Activated CD8-positive, alpha-beta memory T cell treated with anti-CD3 and anti-CD28 coated beads for 24 hours (primary cell): Measurements from ENCODE around the gene MPZL2.
"Not testable (repeated sequence)": the region's sequence is repeated elsewhere in the genome, so short reads cannot be mapped to it uniquely, and the experiment has no call there.

Experiments used
- DNase-seq: peaks from one replicate; pipeline ENCODE4 v3.0.0-alpha.2; 2020

The MPZL2 gene

DNA sequence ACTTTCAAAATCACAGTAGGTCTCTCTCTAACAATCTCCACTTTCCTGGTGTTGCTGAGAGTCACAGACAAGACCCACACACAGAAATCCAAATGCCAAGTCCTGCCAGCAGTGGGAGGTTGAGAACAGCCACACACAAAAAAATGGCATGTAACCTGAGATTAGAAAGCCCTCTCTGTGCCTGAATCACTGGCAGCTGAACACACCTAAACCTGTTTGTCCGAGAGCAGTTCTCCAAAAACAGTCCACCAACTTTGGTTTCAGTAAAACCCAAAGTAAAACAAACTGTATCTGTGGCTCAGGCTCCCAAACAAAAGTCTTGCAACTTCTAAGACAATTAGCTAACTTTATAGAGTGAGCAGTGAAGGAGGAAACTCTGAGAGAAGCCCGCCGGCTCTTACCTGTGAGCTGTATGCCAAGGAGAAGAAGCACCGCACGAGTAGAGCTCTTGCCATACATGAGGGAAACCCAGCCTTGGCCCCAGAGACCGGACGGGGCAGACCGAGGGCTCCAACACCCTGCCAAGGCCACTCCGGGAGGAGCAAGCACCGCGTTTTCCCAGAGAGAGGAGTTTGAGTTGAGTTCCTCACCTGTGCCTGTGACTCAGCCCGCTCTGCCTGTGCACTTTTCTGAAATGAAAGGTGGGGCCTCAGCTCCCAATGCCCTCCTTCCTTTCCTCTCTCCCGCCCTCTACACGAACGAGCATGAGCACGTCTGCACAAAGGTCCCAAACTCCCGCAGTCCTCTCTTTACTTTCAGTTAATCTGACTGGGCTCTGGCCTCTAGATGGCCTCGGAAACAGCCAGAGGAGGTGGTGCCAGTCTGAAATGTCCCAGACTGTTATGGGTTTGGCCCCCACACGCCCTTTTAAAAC is at the start of gene MPZL2:
TSS of gene MPZL2 (minus strand) at position 603 of the 874 bp plus-strand sequence. CDS start at position 459, 144 bp downstream.
- peak; percentile 71 for DNase-seq

DNA sequence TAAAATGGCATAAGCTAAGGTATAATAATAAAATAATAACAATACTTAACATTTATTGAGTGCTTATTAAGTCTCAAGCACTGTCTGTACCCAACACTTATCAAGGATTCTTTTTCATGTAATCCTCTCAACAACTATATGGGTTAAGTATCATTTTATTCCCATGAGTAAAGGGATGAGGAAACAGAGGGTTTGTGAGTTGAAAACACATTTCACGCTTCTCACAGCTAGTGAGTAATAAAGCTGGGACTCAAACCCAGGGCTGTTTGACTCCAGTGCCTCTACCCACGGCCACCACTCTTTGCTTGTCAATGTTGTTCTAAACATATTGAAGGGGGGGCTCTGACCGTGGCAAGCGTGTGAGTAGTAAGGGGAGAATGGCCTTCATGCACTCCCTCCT is 49.1 kb upstream of the MPZL2 start:
- DNase-seq: no peak

DNA sequence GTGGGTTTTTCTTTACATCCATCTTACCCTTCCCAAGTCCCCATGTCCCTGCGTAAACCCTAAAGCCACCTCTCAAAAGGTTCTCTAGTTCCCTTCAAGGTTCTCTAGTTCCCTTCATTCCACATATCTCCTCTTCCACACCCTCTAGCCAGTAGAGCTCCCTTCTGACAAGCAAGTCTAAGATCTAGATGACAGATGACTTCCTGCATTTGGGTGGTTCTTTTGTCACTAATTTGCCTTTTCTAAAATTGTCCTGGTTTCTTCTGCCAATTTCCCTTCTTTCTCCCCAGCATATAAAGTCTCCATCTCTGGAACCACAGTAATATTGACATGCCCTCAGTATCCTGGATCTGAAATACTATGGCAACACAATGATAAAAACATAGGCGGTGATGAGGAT is 48.2 kb upstream of the MPZL2 start:
- no peak for DNase-seq

DNA sequence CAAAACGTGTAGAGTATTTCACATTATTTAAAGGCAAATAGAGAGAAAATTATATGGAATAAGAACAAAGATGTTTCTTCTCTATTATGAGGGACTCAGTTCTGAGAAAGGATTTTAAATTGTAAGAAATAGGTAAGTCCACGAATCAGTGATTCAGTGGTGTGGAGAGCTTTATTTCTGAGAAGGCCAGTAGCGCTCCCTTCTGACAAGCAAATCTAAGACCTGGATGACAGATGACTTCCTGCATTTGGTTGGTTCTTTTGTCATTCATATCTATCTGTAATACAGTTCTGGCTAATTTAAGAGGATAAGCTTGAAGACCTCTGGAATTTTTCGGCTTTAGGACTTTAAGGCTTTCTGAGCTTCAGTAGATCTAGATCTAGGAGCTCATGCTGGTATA is 47.4 kb upstream of the MPZL2 start:
- no peak for DNase-seq

DNA sequence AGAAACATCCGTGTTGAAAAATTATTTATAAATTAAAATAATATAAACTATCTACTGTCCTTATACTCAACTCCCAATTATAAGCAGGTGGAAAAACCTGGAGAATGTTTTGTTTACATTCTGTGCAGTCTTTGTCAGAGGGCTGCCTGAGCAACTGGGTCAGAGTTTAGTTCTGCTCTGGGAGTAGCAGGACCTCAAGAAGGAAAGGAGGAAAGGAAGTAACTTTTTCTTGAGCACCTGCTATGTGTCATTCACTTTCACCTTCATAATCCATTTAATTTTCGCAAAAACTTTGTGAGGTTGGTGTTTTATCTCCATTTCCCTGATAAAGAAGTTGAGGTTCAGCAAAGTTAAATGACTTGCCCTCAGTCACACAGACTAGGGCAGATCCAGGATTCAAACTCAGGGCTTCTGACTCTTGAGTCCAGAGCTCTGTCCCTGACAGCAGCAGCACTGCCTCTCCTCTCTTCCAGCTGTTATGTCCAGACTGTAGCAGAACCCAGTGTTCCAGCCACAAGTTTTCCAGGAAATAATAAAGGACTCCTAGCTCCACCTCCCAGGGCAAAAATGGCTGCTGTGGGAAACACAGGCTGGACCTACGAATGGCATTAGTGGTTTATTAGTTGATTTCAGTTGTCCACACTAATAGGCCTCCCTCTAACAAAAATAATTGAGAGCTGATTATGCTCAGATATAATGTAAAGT is 46.8 kb upstream of the MPZL2 start:
- DNase-seq: no peak

DNA sequence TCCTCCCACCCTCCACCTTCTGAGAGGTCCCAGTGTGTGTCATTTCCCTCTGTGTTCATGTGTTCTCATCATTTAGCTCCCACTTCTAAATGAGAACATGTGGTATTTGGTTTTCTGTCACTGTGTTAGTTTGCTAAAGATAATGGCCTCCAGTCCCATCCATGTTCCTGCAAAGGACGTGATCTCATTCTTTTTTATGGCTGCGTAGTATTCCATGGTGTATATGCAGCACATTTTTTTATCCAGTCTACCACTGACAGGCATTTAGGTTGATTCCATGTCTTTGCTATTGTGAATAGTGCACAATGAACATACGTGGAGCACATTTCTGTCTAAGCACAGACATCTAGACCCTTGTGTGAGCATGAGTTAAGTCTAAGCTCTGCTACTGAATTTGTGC is 46.2 kb upstream of the MPZL2 start:
- no peak for DNase-seq

DNA sequence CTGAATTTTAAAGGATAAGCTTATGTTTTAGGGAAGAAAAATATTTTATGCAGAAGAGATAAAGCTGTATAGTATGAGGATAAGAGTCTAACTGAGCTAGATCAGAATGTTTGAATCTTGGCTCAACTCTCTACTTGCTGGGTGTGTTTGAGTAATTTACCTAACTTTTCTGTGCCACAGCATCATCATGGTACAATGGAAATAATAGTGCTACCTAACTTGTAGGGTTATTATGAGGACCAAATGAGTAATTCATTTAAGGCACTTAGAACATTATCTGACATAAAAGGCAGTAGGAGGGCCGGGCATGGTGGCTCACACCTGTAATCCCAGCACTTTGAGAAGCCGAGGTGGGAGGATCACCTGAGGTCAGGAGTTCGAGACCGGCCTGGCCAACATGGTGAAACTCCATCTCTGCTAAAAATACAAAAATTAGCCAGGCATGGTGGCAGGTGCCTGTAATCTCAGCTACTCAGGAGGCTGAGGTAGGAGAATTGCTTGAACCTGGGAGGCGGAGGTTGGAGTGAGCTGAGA is 45.0 kb upstream of the MPZL2 start:
- DNase-seq: not testable (repeated sequence)

DNA sequence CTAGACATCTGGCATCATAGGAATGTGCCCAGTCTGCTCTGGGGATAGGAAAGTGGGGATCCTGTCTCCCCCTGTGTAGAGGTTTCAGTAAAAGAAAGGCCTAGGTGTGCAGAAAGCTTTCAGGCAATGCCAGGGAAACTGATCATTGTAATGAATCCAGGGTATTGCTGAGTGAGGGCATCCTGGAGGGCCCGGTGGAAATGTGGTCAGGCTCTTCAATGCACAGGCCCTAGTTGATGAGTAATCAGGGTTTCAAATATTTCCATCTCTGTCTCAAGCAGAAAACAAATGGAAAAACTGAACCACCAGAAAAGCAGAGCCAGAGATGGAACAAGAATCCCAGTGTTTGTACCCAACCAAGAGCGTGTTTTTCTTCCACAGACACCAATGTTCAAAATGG is 42.5 kb upstream of the MPZL2 start:
- DNase-seq: no peak

DNA sequence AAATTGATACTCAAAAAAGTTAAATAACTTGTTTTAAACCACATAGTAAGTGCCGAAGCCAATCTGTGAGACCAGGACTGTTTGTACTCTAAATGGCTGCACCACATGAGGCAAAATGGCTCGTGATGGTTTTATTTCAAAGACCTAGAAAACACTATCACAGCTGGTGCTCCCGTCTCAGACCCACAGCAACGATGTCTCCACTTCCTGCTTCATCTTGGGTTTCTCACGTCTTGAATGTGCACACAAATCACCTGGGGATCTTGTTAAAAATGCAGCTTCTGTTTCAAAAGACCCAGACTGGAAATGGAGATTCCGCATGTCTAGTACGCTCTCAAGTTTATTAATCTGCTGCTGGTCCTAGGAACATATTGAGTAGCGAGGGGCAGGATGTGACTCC is 41.6 kb upstream of the MPZL2 start:
- peak; percentile 73 for DNase-seq

DNA sequence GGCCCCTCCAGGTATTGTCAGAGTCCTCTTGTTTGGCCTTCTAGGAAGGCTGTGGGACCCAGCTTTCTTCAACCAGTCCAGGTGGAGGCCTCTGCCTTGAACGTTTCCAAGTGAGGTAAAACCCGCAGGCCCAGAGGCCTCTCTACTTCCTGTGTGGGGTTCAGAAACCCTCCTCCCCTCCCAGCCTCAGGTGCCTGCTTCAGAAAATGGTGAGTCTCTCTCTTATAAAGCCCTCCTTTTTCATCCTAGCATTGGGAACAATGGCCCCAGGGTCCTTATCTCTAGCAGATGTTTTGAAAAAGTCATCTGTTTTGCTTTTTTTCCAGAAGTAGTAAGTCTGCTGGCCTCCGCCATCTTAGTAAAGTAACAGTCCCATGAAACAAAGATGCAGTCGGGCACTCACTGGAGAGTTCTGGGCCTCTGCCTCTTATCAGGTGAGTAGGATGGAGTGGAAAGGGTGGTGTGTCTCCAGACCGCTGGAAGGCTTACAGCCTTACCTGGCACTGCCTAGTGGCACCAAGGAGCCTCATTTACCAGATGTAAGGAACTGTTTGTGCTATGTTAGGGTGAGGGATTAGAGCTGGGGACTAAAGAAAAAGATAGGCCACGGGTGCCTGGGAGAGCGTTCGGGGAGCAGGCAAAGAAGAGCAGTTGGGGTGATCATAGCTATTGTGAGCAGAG is 40.6 kb upstream of the MPZL2 start, which contains the start of gene CD3E:
TSS of gene CD3E (plus strand) at position 163 of the 681 bp plus-strand sequence. CDS start at position 386, 223 bp downstream.
- DNase-seq: peak; percentile 87

DNA sequence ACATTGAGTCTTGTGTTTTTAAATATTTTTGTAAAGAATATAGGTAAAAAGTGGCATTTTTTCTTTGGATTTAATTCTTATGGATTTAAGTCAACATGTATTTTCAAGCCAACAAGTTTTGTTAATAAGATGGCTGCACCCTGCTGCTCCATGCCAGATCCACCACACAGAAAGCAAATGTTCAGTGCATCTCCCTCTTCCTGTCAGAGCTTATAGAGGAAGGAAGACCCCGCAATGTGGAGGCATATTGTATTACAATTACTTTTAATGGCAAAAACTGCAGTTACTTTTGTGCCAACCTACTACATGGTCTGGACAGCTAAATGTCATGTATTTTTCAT is 40.1 kb upstream of the MPZL2 start:
- DNase-seq: no peak

DNA sequence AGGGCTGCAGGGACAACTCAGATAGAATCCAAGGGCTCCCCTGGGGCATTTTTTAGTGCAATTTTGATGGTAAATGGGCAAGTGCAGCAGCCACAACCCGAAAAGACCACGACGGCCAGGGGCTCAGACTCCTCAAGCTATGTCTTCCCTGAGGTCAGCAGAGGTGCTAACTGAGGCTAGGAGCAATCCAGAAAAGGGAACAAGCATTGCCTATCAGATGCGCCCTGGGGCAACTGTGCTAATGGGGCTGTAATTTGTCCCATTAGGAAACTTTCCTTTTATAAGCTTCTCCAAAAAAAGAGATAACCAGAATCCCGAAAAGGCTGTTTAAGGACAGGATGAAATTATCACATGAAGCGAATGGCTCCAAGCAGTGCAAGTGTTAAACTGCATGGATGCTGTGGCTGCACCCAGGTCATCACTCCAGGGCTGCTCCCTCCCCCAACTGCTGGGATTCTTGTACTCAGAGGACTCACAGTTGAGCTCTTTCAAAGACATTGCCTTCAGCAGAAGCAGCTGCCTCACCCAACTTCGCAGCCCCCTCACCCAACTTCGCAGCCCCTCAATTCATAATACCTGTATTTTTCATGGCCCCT is 37.6 kb upstream of the MPZL2 start:
- DNase-seq: no peak

DNA sequence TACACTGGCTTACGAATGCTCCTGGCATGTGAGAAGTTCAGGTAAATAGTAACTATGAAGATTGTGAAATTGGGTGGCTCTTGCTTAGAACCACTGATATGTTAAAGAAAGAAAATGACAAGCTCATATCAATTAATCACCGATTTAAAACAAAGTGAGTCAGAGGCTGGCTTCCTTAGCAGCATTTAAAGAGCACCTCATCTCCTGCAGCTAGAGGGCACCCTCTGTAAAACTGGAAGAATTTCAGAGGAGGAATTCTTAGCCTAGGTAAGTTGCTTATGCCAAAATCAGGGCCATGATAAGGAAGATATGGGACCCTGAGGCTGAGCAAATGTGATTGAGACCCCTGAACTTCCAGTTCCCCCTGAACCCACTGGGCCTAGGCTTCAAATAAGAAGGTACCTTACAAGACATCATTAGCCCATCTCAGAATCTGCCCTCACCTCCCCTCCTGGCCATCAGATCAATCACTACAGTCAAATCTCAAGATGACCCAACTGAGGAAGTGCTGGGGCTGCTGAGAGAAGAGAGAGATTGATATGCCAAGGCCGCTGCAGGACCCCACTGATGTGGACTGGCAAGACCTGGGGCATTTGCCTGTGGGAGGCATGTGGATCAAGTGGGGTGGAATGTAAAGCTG is 31.8 kb upstream of the MPZL2 start:
- DNase-seq: peak; percentile 65

DNA sequence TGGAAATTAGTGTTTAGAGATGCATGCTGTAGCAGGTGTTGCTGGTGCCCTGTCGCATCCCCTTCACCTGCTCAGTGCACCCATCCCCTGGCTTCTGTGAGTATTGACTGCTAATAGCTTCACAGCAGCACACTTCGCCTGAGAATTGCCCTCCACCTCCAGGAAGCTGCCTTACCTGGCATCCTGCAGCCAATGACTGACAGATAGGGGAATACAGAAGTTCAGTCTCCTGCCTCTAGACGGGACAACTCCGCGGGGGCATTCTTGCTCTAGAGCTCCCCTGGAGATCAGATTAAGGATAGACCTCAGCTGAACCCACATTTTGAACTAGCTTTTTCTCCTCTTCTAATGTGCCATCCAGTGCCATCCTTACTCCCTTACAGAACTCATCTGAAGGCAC is 31.1 kb upstream of the MPZL2 start:
- peak; percentile 56 for DNase-seq

DNA sequence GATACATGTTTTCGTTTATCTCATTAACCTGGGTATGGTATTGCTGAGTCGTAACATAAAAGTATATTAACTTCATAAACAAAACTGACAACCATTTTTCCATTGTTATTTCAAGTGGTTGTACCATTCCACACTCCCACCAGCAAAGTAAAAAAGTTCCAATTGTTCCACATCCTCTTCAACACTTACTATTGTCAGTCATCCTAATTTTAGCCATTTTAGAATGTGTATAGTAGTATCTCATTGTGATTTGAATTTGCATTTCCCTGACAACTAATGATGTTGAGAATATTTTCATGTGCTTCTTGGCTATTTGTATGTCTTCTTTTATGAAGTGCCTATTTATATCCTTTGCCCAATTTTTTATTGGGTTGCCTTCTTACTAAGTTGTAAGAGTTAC is 30.0 kb upstream of the MPZL2 start:
- no peak for DNase-seq

DNA sequence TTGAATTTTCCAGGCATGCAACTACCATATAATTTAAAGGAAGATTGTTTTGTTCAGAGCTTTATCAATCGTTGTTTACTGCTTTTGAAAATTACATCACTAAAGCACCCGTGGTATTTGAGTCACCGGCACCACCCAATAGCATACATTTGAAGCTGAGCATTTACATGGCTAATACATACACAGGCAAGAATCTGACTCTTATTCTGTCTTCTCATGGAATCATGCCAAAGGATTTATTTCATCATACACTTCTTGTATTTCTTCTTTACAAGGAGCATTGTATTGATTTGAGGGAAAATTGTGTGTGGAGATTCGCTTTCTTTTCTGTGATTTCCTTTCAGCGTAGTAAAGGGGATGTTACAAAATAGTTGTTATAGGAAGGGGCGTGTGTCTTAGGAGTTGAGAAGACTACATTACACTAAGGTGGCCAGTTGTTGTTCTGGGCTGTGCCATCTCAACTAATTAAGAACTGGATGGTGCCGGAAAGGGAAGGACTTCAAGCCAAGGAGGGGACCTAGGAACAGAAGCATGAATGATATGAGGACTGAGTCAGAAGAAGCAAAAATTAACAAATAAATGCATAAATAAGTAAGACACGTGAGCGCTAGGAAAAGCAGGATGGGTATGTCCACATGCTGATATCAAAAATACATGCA is 27.5 kb upstream of the MPZL2 start:
- DNase-seq: no peak

DNA sequence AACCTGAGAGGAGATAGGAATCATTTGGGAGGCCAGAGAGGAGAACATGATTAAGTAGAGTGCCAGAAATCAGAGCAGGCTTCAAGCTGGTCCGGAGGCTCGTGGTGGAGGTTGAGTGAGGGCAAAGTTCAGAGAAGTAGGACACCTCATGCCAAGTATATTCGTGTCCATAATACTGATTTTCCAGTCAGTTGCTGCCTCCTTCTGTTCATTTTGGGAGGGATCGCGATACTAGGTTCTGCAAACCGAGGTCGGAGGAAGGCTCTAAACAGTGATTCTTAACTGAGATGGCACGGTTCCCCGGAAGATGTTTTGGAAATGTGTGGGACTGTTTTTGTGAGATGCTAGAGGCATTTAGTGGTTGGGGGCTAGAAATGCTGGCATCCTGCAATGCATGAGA is 26.8 kb upstream of the MPZL2 start:
- DNase-seq: peak; percentile 64

DNA sequence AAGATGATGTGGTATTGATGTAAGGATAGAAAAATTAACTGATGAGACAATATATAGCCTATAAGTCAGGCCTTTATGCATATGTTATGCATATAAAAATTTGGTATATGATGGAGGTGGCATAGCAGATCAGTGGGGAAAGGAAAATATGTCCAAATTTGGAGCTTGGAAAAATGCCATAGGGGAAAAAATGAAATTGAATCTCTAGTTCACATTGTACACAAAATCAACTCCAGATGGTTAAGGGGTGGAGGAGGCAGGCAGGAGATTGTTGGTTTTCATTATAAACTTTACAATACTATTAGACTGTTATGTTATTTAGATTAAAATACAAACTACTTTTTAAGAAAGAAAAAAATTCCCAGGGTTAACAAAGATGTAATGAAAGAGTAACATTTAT is 25.3 kb upstream of the MPZL2 start:
- DNase-seq: no peak

DNA sequence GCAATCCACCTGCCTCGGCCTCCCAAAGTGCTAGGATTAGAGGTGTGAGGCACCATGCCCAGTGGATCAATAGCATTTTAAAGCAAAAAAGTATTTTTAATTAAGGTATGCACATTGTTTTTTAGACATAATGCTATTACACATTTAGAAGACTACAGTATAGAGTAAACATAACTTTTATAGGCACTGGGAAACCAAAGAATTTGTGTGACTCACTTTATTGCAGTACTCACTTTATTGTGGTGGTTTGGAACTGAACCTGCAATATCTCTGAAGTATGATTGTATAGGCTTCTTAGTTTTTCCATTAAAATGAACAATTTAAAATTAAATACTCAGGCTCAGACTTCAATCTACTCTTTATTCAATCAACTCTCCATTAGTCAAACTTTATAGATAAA is 22.9 kb upstream of the MPZL2 start:
- no peak for DNase-seq

DNA sequence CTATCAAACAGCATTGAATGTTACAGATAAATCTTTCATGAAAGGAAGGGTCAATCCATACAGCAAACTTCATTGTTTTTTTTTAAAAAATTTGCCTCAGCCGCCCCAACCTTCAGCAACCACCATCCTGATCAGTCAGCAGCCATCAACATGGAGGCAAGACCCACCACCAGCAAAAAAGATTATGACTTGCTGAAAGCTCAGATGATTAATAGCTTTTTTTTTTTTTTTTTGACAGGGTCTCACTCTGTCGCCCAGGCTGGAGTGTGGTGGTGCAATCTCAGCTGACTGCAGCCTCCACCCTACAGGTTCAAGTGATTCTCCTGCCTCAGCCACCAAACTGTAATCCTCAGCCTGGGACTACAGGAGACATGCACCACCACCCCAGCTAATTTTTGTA is 22.4 kb upstream of the MPZL2 start:
- no peak for DNase-seq

DNA sequence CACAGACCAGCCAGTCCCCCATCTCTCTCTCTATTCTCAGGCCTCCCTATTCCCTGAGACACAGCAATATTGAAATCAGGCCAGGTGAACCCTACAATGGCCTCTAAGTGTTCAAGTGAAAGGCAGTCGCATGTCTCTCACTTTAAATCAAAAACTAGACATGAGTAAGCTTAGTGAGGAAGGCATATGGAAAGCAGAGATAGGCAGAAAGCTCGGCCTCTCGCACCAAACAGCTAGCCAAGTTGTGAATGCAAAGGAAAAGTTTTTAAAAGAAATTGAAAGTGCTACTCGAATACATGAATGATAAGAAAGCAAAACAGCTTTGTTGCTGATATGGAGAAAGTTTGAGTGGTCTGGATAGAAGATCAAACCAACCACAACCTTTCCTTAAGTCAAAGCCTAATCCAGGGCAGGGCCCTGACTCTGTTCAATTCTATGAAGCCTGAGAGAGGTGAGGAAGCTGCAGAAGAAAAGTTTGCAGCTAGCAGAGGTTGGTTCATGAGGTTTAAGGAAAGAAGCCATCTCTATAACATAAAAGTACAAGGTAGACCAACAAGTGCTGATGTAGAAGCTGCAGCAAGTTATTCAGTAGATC is 19.8 kb upstream of the MPZL2 start:
- peak; percentile 57 for DNase-seq
